HFF-Myc (cell line): ENCODE measurements around the gene MRPS2.

Experiments
- DNase-seq: peaks from one replicate; pipeline ENCODE4 v3.0.0-alpha.2; 2011; ENCODE audit warnings: low read depth; ENCODE audit errors: extremely low read depth
- H3K4me3 ChIP-seq: replicated peaks from 2 replicates; pipeline ENCODE4 v1.5.1; 2011; ENCODE audit warnings: low read depth, mild to moderate bottlenecking, control low read depth, low read length
- TF ChIP-seq, protein P1 (sequence below): IDR thresholded peaks from 2 replicates; pipeline ENCODE4 v1.5.1; 2012; ENCODE audit warnings: mild to moderate bottlenecking, low read depth, low read length, control low read depth; ENCODE audit errors: missing control alignments

The MRPS2 gene

DNA sequence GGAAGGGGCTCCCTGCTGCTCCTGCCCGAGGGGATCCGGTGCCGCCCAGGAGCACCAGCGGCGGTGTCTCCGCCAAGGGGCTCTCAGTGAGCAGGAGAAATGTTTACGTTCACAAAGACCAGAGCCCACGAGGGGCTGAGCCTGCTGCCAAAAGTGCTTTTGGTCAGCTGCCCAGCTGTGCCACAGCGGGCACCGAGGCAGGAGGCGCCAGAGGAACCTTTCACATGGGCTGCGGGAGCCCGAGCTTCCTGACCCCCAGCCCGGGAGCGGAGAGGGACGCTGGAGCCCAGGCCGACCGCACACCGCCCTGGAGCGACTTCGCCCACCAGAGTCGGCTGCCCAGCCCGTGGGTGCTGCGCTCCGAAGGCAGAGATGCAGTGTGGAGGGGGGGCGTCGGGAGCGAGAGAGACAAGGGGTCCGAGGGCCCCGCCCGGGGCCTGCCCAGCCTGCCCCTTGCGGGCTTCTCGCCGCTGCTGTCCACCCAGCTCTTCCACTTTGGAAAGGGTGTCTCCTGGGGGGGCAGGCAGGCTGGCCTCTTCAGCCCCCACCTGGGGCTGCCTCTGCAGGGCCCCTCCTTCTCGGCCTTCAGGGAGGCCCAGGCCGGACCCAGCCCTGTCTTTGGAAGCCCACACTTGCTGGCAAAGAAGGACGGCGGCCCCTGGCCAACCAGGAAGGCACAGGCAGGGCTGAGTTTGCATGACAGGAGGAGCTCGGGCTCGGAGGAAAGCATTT is 13.0 kb upstream of the MRPS2 start:
- H3K4me3 ChIP-seq, result no peak overlapping the region
- DNase-seq, result no peak
- TF ChIP-seq, protein P1, sequence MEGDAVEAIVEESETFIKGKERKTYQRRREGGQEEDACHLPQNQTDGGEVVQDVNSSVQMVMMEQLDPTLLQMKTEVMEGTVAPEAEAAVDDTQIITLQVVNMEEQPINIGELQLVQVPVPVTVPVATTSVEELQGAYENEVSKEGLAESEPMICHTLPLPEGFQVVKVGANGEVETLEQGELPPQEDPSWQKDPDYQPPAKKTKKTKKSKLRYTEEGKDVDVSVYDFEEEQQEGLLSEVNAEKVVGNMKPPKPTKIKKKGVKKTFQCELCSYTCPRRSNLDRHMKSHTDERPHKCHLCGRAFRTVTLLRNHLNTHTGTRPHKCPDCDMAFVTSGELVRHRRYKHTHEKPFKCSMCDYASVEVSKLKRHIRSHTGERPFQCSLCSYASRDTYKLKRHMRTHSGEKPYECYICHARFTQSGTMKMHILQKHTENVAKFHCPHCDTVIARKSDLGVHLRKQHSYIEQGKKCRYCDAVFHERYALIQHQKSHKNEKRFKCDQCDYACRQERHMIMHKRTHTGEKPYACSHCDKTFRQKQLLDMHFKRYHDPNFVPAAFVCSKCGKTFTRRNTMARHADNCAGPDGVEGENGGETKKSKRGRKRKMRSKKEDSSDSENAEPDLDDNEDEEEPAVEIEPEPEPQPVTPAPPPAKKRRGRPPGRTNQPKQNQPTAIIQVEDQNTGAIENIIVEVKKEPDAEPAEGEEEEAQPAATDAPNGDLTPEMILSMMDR, result no peak

DNA sequence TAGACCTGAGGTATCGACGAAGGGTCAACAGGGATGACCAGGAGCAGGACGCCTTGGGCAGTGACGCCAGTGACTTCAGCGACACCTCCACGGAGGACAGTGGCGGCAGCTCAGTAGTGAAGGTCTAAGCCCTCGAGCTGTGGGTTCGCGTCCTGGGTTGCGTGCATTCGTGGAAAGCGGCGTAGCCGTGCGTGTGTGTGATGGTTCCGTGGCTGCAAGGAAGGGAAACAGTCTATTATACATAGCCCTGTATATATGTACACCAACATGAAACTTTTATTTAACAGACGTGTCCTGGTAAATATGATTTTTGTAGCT is 12.5 kb upstream of the MRPS2 start:
- no peak for DNase-seq
- no peak overlapping the region for H3K4me3 ChIP-seq
- TF ChIP-seq, protein P1, result no peak

DNA sequence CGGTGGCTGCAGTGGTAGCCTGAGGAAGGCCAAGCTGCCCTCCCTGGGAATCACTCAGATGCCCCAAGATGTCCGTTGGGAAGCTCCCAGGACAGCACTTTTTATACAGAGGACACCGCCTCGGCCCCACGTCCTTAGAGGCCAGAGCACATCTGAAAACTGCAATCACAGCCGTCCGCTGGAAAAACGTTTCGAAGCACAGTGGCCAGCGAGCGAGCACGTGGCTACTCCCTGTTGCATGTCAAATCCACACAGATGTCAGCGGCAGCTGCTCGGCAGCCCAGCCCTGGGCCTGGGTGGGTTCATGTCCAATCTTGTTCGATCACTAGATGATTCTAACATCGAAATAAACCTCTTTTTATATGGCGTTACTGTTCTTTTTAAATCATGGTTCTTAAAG is 12.0 kb upstream of the MRPS2 start:
- TF ChIP-seq, protein P1, result no peak
- no peak for DNase-seq
- H3K4me3 ChIP-seq, result no peak overlapping the region

DNA sequence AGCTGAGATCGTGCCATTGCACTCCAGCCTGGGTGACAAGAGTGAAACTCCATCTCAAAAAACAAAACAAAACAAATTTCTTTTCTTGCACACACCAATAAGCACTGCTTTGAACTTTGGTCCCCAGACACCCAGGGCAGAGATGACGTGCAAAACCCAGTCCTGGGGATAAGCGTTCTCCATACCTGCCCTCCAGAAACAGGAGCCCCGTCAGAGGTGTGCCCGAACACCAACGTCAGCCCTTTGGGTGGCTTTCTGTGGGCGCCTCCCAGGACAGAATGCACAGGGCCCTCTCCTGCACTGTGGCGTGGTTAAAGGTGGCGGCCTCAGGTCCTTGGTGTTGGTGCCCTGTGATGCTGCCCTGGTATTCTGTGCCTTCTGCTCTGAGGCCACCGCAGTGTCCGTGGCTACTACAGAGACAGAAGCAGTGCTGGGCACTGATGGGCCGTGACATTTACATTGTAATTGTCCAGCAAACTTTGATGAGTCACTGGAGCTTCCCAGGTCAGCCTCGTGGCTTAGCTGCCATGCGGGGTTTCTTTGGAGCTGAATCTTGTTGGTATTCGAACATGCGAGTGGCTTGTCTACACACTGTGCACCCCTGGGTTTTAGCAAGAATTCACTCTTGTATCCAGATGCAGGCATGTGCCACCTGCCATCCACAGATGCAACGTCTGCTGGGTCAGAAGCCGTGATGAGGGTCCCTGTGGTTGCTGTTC is 11.1 kb upstream of the MRPS2 start:
- TF ChIP-seq, protein P1, result no peak
- DNase-seq, result no peak
- H3K4me3 ChIP-seq, result no peak overlapping the region

DNA sequence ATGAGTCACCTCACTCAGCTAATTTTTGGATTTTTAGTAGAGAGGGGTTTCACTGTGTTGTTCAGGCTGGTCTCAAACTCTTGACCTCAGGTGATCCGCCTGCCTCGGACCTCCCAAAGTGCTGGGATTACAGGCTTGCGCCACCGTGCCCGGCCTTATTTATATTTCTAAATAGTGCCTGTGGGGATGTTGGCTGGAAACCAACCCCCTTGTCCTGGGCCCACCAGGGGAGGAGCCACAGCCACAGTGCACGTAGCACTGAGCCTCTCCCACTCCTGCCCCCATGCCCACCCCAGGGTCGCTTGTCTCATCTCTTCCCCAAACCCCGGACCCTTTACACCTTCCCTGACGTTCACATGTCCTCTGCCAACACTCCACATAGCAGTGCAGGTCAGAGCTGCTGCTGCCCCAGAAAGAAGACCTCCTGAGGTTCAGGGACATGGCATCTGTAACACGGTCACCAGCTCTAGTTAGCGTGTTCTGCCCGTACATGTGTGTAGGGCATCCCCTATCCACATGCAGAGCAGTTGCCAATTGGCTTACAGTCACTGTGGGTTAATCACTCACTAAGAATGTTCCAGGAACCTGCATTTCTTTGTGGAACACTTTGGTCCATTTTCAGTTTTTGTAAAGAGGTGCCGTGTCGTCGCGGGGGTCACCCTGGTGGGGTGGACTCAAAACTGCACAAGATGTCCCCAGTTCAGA is 10.2 kb upstream of the MRPS2 start:
- no peak for DNase-seq
- TF ChIP-seq, protein P1, result no peak
- H3K4me3 ChIP-seq, result no peak overlapping the region

DNA sequence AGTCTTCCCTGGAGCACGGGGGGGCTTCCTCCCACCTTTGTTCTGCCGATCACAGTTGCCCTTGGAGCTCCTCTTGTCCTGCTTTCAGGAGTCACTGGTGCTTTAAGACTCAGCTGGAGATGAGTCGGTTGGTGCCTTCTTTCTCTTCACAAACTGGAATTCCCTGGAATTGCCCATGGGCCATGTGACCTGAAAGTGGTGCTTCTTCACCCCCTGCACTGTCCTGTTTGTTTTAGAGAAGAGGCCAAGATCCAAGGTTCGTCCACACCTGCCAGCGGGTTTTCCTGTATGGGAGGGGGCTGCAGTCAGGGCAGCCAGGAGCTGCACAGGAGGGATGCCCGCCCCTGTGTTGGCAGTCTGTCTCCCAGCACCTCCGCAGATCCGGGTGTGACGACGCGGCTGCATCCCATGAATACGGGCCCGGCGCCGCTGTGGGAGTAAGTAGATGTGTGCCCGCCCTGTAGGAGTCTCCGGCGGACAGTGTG is 9.5 kb upstream of the MRPS2 start:
- no peak for DNase-seq
- TF ChIP-seq, protein P1, result no peak
- no peak overlapping the region for H3K4me3 ChIP-seq
